Suprapubic skin (tissue), 4 donors: Measurements from ENCODE around the gene TM9SF2. TPM values are rescaled to one million over a fixed set of nuclear protein-coding genes. Genes with fewer than 3 reads are reported as not detected.
"Not testable (repeated sequence)": the region's sequence is repeated elsewhere in the genome, so short reads cannot be mapped to it uniquely, and the experiment has no call there.

Experiments
- DNase-seq, 2 donors: peaks; one replicate each; pipeline ENCODE4 v3.0.0-alpha.2; 2019; ENCODE audit warnings: low spot score in 2 of 2
- H3K27ac ChIP-seq: fragments of 200-600 bp; sonication (generic); one replicate; pipeline ENCODE4 v1.5.1; 2019
- H3K27me3 ChIP-seq: fragments of 200-600 bp; sonication (generic); one replicate; pipeline ENCODE4 v1.5.1; 2019
- H3K36me3 ChIP-seq: fragments of 200-600 bp; sonication (generic); one replicate; pipeline ENCODE4 v1.5.1; 2019
- H3K4me1 ChIP-seq: fragments of 200-600 bp; sonication (generic); one replicate; pipeline ENCODE4 v1.5.1; 2019
- H3K4me3 ChIP-seq: fragments of 200-600 bp; sonication (generic); one replicate; pipeline ENCODE4 v1.5.1; 2019; ENCODE audit warnings: mild to moderate bottlenecking
- H3K9me3 ChIP-seq: fragments of 200-600 bp; sonication (generic); one replicate; pipeline ENCODE4 v1.5.1; 2019
- CTCF ChIP-seq, 2 donors: fragments of 200-600 bp in 1 of 2; fragments of 450-650 bp in 1 of 2; sonication (generic) in 1 of 2; IDR thresholded peaks; one replicate each; pipeline ENCODE4 v1.5.1; 2016 to 2019; ENCODE audit warnings: antibody characterized with exemption in 2 of 2, mild to moderate bottlenecking in 1 of 2, moderate library complexity in 1 of 2
- EP300 ChIP-seq: sonication (generic); formaldehyde crosslinking; IDR thresholded peaks from one replicate; pipeline ENCODE4 v1.6.1; 2017; ENCODE audit warnings: antibody characterized with exemption
- POLR2A ChIP-seq, 2 donors: fragments of 450-650 bp; IDR thresholded peaks; one replicate each; pipeline ENCODE4 v1.6.1; 2017; ENCODE audit warnings: antibody characterized with exemption in 2 of 2, mild to moderate bottlenecking in 2 of 2, moderate library complexity in 2 of 2
- POLR2AphosphoS5 ChIP-seq, 3 donors: sonication (generic); formaldehyde crosslinking; IDR thresholded peaks; one replicate each; pipeline ENCODE4 v1.6.1; 2017; ENCODE audit warnings: antibody characterized with exemption in 3 of 3
- WGBS: methylation state at CpG from one replicate; pipeline ENCODE4 v1.1.5; 2018; 5-methylcytosine and 5-hydroxymethylcytosine counted together
- total RNA-seq, 4 donors: library from RNA; depleted of rRNA; stranded (reverse); fragments of >200 nt; gene quantifications; one replicate each; pipeline ENCODE4 v1.1.0, GENCODE V29; 2016

TM9SF2 gene, protein sequence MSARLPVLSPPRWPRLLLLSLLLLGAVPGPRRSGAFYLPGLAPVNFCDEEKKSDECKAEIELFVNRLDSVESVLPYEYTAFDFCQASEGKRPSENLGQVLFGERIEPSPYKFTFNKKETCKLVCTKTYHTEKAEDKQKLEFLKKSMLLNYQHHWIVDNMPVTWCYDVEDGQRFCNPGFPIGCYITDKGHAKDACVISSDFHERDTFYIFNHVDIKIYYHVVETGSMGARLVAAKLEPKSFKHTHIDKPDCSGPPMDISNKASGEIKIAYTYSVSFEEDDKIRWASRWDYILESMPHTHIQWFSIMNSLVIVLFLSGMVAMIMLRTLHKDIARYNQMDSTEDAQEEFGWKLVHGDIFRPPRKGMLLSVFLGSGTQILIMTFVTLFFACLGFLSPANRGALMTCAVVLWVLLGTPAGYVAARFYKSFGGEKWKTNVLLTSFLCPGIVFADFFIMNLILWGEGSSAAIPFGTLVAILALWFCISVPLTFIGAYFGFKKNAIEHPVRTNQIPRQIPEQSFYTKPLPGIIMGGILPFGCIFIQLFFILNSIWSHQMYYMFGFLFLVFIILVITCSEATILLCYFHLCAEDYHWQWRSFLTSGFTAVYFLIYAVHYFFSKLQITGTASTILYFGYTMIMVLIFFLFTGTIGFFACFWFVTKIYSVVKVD
- total RNA-seq, result 100 to 1,000 TPM in 1 of 4 donors, 10 to 100 TPM in 3; 64.2 to 108 (median 91.4) TPM

DNA sequence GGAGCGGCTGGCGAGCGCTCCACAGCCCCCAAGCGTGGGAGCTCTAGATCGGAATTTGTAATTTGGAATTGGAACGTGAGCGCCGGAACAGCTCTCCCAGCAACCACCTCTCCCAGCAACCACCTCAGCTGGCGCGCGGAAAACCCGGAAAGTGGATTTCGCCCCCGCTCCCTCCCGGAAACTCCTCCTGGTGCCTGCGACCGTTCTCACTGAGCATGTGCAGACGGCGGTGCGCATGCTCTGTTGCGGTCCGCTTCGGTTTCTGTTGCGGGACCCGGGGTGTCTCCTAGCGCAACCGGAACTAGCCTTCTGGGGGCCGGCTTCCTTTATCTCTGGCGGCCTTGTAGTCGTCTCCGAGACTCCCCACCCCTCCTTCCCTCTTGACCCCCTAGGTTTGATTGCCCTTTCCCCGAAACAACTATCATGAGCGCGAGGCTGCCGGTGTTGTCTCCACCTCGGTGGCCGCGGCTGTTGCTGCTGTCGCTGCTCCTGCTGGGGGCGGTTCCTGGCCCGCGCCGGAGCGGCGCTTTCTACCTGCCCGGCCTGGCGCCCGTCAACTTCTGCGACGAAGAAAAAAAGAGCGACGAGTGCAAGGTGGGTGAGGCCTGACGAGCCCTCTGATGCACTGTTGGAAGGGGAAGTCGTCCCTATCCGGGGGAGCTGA is at the start of gene TM9SF2:
TM9SF2 (plus strand) TSS at position 289 of the 664 bp plus-strand sequence; CDS start at position 424, 135 bp downstream.
- DNase-seq, result peak; percentile 98
- Histone ChIP-seq H3K27me3 (no peaks in the 10 kb centered on the region), H3K9me3 (no peaks in the 10 kb centered on the region), H3K4me3 (peak within 1 kb of the TSS; percentile 76), H3K4me1 (peaks cover 61% of the 10 kb centered on the region), H3K27ac (peak within 1 kb of the TSS; percentile 87), H3K36me3 (no peaks in the 10 kb centered on the region)
- 2% methylated on average over 32 of the region's 55 CpGs for WGBS
- TF ChIP-seq CTCF (IDR thresholded peaks at IDR 0.05) (no peak), POLR2A (IDR thresholded peaks at IDR 0.05) (peak in 1 of 2 donors; percentile 46), EP300 (no peak), POLR2AphosphoS5 (IDR thresholded peaks at IDR 0.05) (peak in 2 of 3 donors; percentile 12 to 32)

DNA sequence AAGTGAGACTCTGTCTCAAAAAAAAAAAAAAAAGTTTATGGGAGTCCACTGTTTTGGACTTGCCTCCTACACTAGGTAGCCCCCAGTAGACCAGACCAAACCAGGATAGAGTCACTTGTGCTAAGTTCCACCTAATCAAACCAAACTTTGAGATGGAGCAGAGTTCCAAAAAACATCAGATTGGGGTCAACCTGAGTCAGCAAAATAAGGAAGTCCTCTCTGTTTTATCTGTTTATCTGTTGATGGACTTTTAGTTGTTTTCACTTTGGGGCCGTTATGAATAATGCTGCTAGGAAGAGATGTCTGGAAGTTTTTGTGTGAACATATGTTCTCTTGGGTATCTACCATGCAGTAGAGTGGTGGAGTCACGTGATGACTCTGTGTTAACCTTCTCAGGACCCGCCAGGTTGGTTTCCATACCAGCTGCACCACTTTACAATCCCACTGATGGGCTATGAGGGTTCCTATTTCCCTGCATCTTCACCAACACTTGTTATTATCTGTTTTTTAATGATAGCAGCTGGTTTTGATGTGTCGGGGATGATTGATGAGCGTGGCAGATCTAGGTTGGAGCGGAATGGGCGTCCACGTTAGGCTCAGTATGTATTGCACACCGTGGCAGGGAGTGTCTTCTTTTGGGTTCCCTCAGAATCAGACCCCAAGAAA is 46.6 kb upstream of the TM9SF2 start:
- H3K27ac ChIP-seq, result no peak overlapping the region
- H3K36me3 ChIP-seq, result no peaks in the 10 kb centered on the region
- no peak overlapping the region for H3K4me3 ChIP-seq
- H3K9me3 ChIP-seq, result no peaks in the 10 kb centered on the region
- H3K27me3 ChIP-seq, result peaks cover 3% of the 10 kb centered on the region
- no peak for DNase-seq
- 83% methylated on average over 9 of the region's 9 CpGs for WGBS
- TF ChIP-seq EP300 (no peak), POLR2A (IDR thresholded peaks at IDR 0.05) (no peak), POLR2AphosphoS5 (IDR thresholded peaks at IDR 0.05) (no peak), CTCF (IDR thresholded peaks at IDR 0.05) (no peak)
- no peaks in the 10 kb centered on the region for H3K4me1 ChIP-seq

GRCh38 chr13:99459099-99459850 is 42.0 kb upstream of the TM9SF2 start:
- no peak overlapping the region for H3K27ac ChIP-seq
- 81% methylated on average over 10 of the region's 10 CpGs for WGBS
- DNase-seq, result no peak
- peaks cover 3% of the 10 kb centered on the region for H3K27me3 ChIP-seq
- H3K36me3 ChIP-seq, result no peaks in the 10 kb centered on the region
- no peaks in the 10 kb centered on the region for H3K4me1 ChIP-seq
- no peak overlapping the region for H3K4me3 ChIP-seq
- TF ChIP-seq EP300 (no peak), POLR2AphosphoS5 (IDR thresholded peaks at IDR 0.05) (no peak), CTCF (IDR thresholded peaks at IDR 0.05) (no peak), POLR2A (IDR thresholded peaks at IDR 0.05) (no peak)
- no peaks in the 10 kb centered on the region for H3K9me3 ChIP-seq

- not testable (repeated sequence) for H3K27ac ChIP-seq, H3K36me3 ChIP-seq, H3K4me3 ChIP-seq, H3K9me3 ChIP-seq, H3K4me1 ChIP-seq, DNase-seq, H3K27me3 ChIP-seq
- 75% methylated on average over 4 of the region's 4 CpGs for WGBS
These were observed 40.5 kb upstream of the TM9SF2 start for GRCh38 chr13:99460802-99461201.
